GM21529 (cell line): ENCODE measurements around the gene TM4SF4.

ENCODE experiments used
- ATAC-seq: cut with Tn5 transposase; IDR thresholded peaks from one replicate; pipeline ENCODE4 v1.9.1; 2021; ENCODE audit not compliant: unreplicated experiment

TM4SF4 gene

GRCh38 chr3:149480326-149481017 is 6.0 kb downstream of the TM4SF4 start:
- ATAC-seq, result peak; percentile 97

- ATAC-seq, result no peak
Observed at GRCh38 chr3:149481056-149481455, 6.6 kb downstream of the TM4SF4 start.

DNA sequence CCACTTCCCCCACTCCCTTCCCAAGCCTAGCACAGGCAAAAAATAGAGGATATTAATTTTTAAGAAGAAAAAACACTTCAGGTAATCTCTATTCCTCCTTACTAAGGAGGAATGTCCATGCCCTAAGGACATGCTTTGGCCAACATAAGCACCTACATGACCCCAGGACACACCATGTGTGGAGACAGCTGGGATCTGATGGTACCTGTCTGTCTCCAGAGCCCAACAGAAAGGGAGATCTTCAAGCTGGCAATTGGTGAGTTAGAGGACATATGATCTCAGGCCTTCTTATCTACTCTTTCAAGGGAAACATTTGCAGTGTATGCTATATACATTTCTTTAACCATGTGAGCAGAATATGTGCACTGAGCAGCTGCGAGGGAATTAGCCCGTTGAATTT is 7.0 kb downstream of the TM4SF4 start:
- no peak for ATAC-seq

GRCh38 chr3:149486726-149487125 is 12.2 kb downstream of the TM4SF4 start:
- ATAC-seq, result no peak

- peak; percentile 84 for ATAC-seq
Observed at GRCh38 chr3:149487598-149488197, 13.2 kb downstream of the TM4SF4 start.

- ATAC-seq, result peak; percentile 49
Observed at GRCh38 chr3:149489060-149489690, 14.7 kb downstream of the TM4SF4 start.

GRCh38 chr3:149490260-149490971 is 15.9 kb downstream of the TM4SF4 start:
- ATAC-seq, result no peak

- no peak for ATAC-seq
Observed at GRCh38 chr3:149493315-149494021, 19.0 kb downstream of the TM4SF4 start.

- ATAC-seq, result no peak
Observed at GRCh38 chr3:149494022-149494758, 19.7 kb downstream of the TM4SF4 start.

GRCh38 chr3:149494759-149495580 is 20.5 kb downstream of the TM4SF4 start:
- no peak for ATAC-seq

DNA sequence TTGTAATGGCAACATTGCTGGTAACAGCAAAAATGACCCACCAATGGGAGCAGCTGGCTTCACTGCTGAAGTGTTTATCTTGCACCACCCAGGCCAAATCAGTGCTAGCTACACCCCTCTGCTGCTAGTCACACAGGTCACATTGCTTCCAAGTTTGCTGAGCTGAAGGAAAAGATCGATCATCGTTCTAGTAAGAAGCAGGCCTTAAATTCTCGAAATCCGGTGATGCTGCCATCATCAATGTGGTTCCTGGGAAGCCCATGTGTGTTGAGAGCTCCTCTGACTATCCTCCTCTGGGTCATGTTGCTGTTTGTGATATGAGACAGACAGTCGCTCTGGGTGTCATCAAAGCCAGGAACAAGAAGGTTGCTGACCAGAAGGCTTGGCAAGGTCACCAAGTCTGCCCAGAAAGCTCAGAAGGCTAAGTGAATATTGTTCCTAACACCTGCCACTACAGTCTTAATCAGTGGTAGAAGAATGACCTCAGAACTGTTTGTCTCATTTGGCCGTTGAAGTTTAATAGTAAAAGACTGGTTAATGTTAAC is 21.2 kb downstream of the TM4SF4 start:
- no peak for ATAC-seq

GRCh38 chr3:149496891-149497290 is 22.4 kb downstream of the TM4SF4 start:
- ATAC-seq, result no peak

DNA sequence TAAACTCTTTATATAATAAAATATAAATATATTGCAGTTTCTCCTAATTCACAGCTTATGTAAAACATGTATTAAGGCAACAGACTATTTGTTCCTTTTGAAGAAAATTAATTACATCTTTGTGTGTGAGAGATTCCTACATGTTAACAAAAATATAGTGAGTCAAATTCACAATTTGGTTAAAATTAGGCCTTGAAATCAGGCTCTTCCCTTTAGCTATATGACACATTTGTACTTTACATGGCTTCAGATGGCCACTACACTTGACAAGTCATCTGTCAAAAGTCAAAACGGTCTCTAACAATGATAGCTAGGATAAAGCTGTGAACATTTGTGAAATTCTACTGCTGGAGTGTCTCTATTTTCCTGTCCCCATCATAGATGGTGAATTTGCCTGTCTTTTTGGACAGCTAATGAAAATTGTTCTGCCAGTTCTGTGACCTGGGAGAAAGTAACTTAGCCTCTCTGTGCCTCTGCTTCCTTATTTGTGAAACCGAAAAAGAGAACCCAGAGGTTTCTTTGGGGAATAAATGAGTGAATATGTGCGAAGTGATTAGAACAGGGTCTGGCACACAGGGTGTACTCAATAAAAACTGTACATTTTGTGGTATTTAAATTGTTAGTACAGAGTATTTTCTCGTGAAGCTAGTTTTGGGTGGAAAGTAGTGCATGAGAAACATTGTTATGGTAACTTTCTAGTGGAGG is 23.6 kb downstream of the TM4SF4 start:
- no peak for ATAC-seq

- ATAC-seq, result no peak
Observed at GRCh38 chr3:149501524-149501923, 27.0 kb downstream of the TM4SF4 start.

DNA sequence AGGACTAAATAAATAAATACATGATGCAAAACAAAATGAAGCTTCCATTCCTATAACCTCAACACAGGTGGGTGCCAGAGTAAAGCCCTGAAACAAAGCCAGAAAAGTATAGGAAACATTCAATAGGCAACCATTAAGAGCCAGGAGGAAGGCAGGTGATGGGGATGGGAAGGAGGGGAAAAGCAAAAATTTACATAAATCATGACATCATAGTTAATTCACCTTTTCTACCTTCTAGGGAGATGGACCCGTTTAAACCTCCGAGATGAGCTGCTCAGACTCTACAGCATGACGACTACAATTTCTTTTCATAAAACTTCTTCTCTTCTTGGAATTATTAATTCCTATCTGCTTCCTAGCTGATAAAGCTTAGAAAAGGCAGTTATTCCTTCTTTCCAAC is 27.9 kb downstream of the TM4SF4 start:
- no peak for ATAC-seq

- no peak for ATAC-seq
Observed at GRCh38 chr3:149506540-149506939, 32.0 kb downstream of the TM4SF4 start.

DNA sequence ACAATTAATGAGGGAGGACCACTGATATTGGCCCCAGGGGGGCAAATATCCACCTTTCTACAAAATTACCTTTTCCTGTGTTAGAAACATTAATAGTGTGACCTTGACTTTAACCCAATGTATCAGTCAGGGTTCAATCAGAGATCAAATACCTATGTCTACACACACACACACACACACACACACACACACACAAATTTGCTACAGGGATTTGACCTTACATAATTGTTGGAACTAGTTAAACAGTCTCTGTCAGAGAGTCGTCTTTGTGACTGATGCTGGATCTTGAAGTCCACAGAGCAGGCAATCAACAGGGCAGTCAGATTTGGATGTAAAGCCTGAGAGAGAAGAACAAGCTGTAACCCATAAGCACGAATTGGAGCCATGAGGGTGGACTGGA is 32.5 kb downstream of the TM4SF4 start:
- ATAC-seq, result no peak

- no peak for ATAC-seq
Observed at GRCh38 chr3:149507491-149508324, 33.2 kb downstream of the TM4SF4 start.
